Loucy (cell line): ENCODE measurements around the gene BRD8.

Source experiments
- CTCF ChIP-seq: fragments of 200-600 bp; sonication (generic); conservative IDR thresholded peaks from 2 replicates; pipeline ENCODE4 v1.5.1; 2014; ENCODE audit warnings: mild to moderate bottlenecking, antibody characterized with exemption, low read length
- EZH2phosphoT487 ChIP-seq: fragments of 200-600 bp; IDR thresholded peaks from 2 replicates; pipeline ENCODE4 v1.6.1; 2018; ENCODE audit warnings: antibody characterized with exemption, mild to moderate bottlenecking, moderate library complexity, borderline replicate concordance

GRCh38 chr5:138177941-138178515, 402 bp downstream of the BRD8 start:
- TF ChIP-seq CTCF = no peak
- TF ChIP-seq EZH2phosphoT487 = no peak
